Measurements from ENCODE around the gene SLC9C1. TPM values are rescaled to one million over a fixed set of nuclear protein-coding genes. Genes with fewer than 3 reads are reported as not detected.

The SLC9C1 gene
- polyA plus RNA-seq, 1 experiment = not detected

DNA sequence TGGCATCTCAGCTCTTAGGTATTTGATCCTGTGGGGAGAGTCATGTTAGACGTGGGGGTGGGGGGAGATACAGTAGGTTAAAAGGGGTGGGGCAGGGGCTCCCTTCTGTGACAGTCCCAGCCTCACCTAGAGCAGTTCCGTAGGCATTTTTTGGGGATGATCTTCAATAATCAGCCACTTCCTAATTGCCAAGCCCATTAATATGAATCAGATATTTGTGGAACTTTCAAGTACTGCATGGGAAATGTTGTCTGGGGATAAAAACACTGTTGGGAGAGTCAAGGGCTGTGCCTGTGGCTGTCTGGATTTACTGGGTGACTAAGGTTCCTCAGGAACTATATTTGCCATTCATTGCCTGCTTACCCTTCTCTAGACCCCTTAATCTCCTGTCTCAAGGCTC, 198.3 kb downstream of the SLC9C1 start:
- Histone ChIP-seq H3K36me3 (ENCODE audit: control insufficient read depth, insufficient read depth, low read length) (no peaks in the 10 kb centered on the region), H3K27me3 (ENCODE audit: control insufficient read depth, insufficient read depth, low read length) (no peaks in the 10 kb centered on the region), H3K4me3 (ENCODE audit: low read depth, low read length) (no peak overlapping the region)
- TF ChIP-seq, protein P1, sequence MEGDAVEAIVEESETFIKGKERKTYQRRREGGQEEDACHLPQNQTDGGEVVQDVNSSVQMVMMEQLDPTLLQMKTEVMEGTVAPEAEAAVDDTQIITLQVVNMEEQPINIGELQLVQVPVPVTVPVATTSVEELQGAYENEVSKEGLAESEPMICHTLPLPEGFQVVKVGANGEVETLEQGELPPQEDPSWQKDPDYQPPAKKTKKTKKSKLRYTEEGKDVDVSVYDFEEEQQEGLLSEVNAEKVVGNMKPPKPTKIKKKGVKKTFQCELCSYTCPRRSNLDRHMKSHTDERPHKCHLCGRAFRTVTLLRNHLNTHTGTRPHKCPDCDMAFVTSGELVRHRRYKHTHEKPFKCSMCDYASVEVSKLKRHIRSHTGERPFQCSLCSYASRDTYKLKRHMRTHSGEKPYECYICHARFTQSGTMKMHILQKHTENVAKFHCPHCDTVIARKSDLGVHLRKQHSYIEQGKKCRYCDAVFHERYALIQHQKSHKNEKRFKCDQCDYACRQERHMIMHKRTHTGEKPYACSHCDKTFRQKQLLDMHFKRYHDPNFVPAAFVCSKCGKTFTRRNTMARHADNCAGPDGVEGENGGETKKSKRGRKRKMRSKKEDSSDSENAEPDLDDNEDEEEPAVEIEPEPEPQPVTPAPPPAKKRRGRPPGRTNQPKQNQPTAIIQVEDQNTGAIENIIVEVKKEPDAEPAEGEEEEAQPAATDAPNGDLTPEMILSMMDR (IDR thresholded peaks at IDR 0.05; ENCODE audit: insufficient read depth, low read depth, low read length) = no peak
- DNase-seq (ENCODE audit: low read depth) = no peak
- CTCF ChIA-PET = no interaction called here
- POLR2A ChIA-PET = no interaction called here

DNA sequence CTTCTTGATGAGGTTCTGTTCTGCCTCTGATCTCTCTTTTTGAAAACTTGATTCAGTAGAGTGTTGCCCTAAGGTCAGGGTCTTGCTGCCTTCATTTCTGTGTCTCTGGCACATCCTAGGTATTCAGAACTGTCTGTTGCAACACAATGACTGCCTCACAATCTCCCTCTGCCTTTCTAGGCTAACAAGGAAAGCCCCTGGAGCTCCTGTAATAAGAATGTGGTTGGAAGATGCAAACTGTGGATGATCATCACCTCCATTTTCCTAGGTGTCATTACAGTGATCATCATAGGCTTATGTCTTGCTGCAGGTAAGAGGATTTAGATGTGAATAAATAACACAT, 200.9 kb downstream of the SLC9C1 start:
- DNase-seq (ENCODE audit: low read depth) = no peak
- TF ChIP-seq, protein P1 (IDR thresholded peaks at IDR 0.05; ENCODE audit: insufficient read depth, low read depth, low read length) = no peak
- POLR2A ChIA-PET = no interaction called here
- CTCF ChIA-PET = interaction anchor here (0.7 to 2.1 kb wide), 2 partner anchors 18 to 200 kb away, joined by 3 to 8 read pairs; no protein-coding TSS in a partner anchor
- Histone ChIP-seq H3K36me3 (ENCODE audit: control insufficient read depth, insufficient read depth, low read length) (no peaks in the 10 kb centered on the region), H3K4me3 (ENCODE audit: low read depth, low read length) (no peak overlapping the region), H3K27me3 (ENCODE audit: control insufficient read depth, insufficient read depth, low read length) (no peaks in the 10 kb centered on the region)

DNA sequence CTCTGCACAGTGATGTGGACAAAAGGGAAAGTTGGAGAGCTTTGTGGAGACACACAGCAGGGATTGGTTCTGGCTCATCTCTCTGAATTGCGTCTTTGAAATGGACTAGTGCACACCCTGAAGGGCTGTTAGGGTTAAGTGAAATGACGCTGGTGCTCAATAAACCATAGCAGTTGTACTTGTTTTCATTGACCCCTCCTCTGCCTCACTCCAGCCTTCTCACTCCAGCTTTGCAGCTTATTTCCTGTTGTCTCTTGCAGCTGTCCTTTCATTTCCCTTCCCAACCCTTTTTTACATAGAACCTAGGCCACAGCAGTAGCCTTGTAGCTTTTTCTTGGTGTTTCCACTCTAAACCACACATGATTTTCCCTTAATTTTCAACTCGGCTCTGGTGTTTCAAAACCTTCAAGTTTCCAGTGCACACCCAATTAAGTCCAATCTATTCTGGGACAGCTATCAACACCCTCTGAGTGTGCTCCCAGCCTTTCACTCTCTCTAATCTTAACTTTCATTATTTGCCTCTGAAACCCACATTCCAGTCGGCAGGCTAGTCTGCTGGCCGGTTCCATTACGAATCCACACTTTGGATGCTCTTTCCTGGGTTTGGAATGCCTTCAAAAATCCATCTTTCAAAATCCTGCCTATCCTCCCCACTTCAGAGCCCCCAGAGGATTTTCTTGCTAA, 201.4 kb downstream of the SLC9C1 start:
- Histone ChIP-seq H3K36me3 (ENCODE audit: control insufficient read depth, insufficient read depth, low read length) (no peaks in the 10 kb centered on the region), H3K4me3 (ENCODE audit: low read depth, low read length) (no peak overlapping the region), H3K27me3 (ENCODE audit: control insufficient read depth, insufficient read depth, low read length) (no peaks in the 10 kb centered on the region)
- ChIA-PET POLR2A (no interaction called here), CTCF (interaction anchor here (0.5 to 2.1 kb wide), 3 partner anchors 13 to 19 kb away, joined by 3 to 8 read pairs (median 3); no protein-coding TSS in a partner anchor)
- TF ChIP-seq, protein P1 (IDR thresholded peaks at IDR 0.05; ENCODE audit: insufficient read depth, low read depth, low read length) = no peak
- DNase-seq (ENCODE audit: low read depth) = no peak

DNA sequence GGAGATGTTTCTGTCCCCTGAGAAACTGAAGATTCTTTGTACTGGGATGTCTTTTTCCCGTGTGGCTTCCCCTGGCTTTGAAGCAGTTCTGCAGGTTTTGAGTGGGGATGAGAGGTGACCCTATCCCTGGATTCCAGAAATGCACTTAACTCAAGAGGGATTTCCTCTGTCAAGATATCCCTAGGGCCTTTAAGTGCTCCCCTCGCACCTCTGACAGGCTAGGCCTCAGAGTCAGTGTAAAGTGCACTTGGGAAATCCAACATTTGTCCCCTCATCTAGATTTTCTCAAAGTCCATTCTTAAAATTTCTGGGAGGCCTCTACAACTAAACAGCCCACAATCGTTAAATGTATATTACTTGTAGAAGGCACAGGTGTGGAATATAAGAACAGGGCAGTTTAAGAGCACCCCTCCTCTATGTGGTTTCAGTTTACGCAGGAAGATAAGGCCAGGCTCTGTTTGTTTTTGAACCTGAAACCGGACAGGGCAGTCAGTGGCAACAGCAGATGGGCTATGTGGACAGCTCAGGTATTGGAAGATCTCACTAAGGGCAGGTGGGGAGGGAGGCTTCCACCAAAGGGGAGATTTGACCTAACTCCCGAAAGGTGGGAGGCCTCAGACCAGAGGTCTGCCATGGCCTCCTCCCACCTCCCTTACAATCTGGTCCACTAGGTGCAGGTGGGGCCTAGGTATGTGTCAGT, 203.0 kb downstream of the SLC9C1 start:
- ChIA-PET POLR2A (no interaction called here), CTCF (no interaction called here)
- TF ChIP-seq, protein P1 (IDR thresholded peaks at IDR 0.05; ENCODE audit: insufficient read depth, low read depth, low read length) = no peak
- no peak for DNase-seq (ENCODE audit: low read depth)
- H3K27me3 ChIP-seq (ENCODE audit: control insufficient read depth, insufficient read depth, low read length) = no peaks in the 10 kb centered on the region
- H3K36me3 ChIP-seq (ENCODE audit: control insufficient read depth, insufficient read depth, low read length) = no peaks in the 10 kb centered on the region
- H3K4me3 ChIP-seq (ENCODE audit: low read depth, low read length) = no peak overlapping the region

Small RNAs within 50 kb of the gene (small RNA-seq; reads per million reads assigned to genes)
- not detected for gene MIR567 (ENCODE audit: insufficient read length, low read depth, low replicate concordance)

Other genes with a start within 250 kb of the SLC9C1 start
- gene C3orf52, start 207.8 kb downstream of the SLC9C1 start, polyA plus RNA-seq (2011; rRNA removed) = 4.5 and 5.6 TPM in 2 replicates
- not detected in 2 replicates for gene GCSAM, start 161.0 kb downstream of the SLC9C1 start, polyA plus RNA-seq (2011; rRNA removed)
- gene CD200, start 38.9 kb upstream of the SLC9C1 start, polyA plus RNA-seq (2011; rRNA removed) = 0.10 and 0.12 TPM in 2 replicates
- gene BTLA, start 205.3 kb upstream of the SLC9C1 start, polyA plus RNA-seq (2011; rRNA removed) = not detected in 2 replicates

Measured in BJ (cell line).